K562 (cell line): ENCODE results near the gene MSL3.

ENCODE experiments used
- CCNT2 ChIP-seq: IDR thresholded peaks from 2 replicates; pipeline ENCODE4 v1.6.1; 2011; ENCODE audit warnings: borderline replicate concordance, low read depth, mild to moderate bottlenecking, moderate library complexity, mixed read lengths, low read length; ENCODE audit not compliant: insufficient read length; ENCODE audit errors: extremely low read depth
- CGGBP1 ChIP-seq: fragments of 250-450 bp; sonication (Bioruptor Pico); IDR thresholded peaks from 2 replicates; pipeline ENCODE4 v1.9.0; 2021; ENCODE audit warnings: mild to moderate bottlenecking
- CTCF ChIP-seq, 3 experiments: IDR thresholded peaks in 2 of 3; conservative IDR thresholded peaks in 1 of 3; 2 replicates each; pipeline ENCODE4 v1.5.1; 2011 to 2012; ENCODE audit warnings: low read length in 3 of 3, mild to moderate bottlenecking in 3 of 3, control low read depth in 2 of 3, improper control_type of control experiment in 1 of 3, inconsistent platforms in 1 of 3, low read depth in 1 of 3, mixed read lengths in 1 of 3, moderate library complexity in 1 of 3; ENCODE audit not compliant: insufficient read depth in 2 of 3
- JUN ChIP-seq, 2 experiments: sonication (generic) in 1 of 2; formaldehyde crosslinking in 1 of 2; IDR thresholded peaks; 2 replicates each; pipeline versions ENCODE4 v1.6.1 to v1.8.0; 2012 to 2022; ENCODE audit warnings: borderline replicate concordance in 2 of 2, mild to moderate bottlenecking in 2 of 2, improper control_type of control experiment in 1 of 2, low read depth in 1 of 2, low read length in 1 of 2, missing genetic modification reagents in 1 of 2
- MTA3 ChIP-seq: fragments of 450-650 bp; formaldehyde crosslinking; IDR thresholded peaks from 2 replicates; pipeline ENCODE4 v1.6.1; 2017; ENCODE audit warnings: mild to moderate bottlenecking, borderline replicate concordance
- NFYB ChIP-seq: IDR thresholded peaks from 2 replicates; pipeline ENCODE4 v1.6.1; 2011; ENCODE audit warnings: mild to moderate bottlenecking, moderate library complexity; ENCODE audit not compliant: insufficient read length; ENCODE audit errors: extremely low read depth
- PHB2 ChIP-seq: fragments of 450-650 bp; IDR thresholded peaks from 2 replicates; pipeline ENCODE4 v1.6.1; 2017; ENCODE audit warnings: low read depth
- POLR2AphosphoS5 ChIP-seq: IDR thresholded peaks from 2 replicates; pipeline ENCODE4 v1.6.1; 2011; ENCODE audit warnings: mild to moderate bottlenecking, low read depth, low read length, moderate library complexity; ENCODE audit not compliant: control insufficient read depth, insufficient read depth
- TAF15 ChIP-seq: fragments of 200-400 bp; formaldehyde crosslinking; IDR thresholded peaks from 2 replicates; pipeline ENCODE4 v1.6.1; 2017; ENCODE audit warnings: mild to moderate bottlenecking, low read depth, low read length, moderate library complexity
- ZNF134 ChIP-seq: fragments of 250-450 bp; sonication (Bioruptor Pico); conservative IDR thresholded peaks from 2 replicates; pipeline ENCODE4 v1.4.0; 2020
- ZNF592 ChIP-seq: fragments of 450-650 bp; IDR thresholded peaks from 2 replicates; pipeline ENCODE4 v1.6.1; 2017; ENCODE audit warnings: antibody characterized with exemption, mild to moderate bottlenecking

- TF ChIP-seq ZNF134 (CRISPR knock-in tag) = no peak
- TF ChIP-seq CCNT2 = no peak
- no peak for TF ChIP-seq CTCF (IDR thresholded peaks at IDR 0.05 in 2 of 3, conservative IDR thresholded peaks at IDR 0.05 in 1 of 3; ENCODE audit: insufficient read depth in 2 of 3, low read depth in 1 of 3, low read length in 3 of 3)
- no peak for TF ChIP-seq ZNF592
- TF ChIP-seq MTA3 = no peak
- TF ChIP-seq TAF15 = no peak
- TF ChIP-seq PHB2 = no peak
- no peak for TF ChIP-seq CGGBP1 (CRISPR knock-in tag)
- TF ChIP-seq POLR2AphosphoS5 = no peak
- TF ChIP-seq JUN (IDR thresholded peaks at IDR 0.05; ENCODE audit: borderline replicate concordance, low read depth, low read length) = no peak
- no peak for TF ChIP-seq JUN (CRISPR knock-in tag; IDR thresholded peaks at IDR 0.05; ENCODE audit: borderline replicate concordance)
- no peak for TF ChIP-seq NFYB
Measured at GRCh38 chrX:11728556-11728955, 29.5 kb upstream of the MSL3 start.
